A549 (cell line): ENCODE data around the gene EML1. TPM values are rescaled to one million over a fixed set of nuclear protein-coding genes. Genes with fewer than 3 reads are reported as not detected.

Source experiments
- ATAC-seq, 2 experiments: fragments of 200-7000 bp in 1 of 2; fragments of >200 bp in 1 of 2; cut with Nextera tagmentation in 1 of 2; cut with Tn5 transposase in 1 of 2; 3 replicates each; pipeline versions ENCODE4 v1.8.0 to v1.9.1; 2018 to 2020; ENCODE audit warnings: mild to moderate bottlenecking in 1 of 2, moderate library complexity in 1 of 2
- CTCF ChIA-PET: fragments of 300-600 bp; sonication (Branson Sonifier 250); formaldehyde crosslinking; extraction: SDS; loops from one replicate; lab custom pipeline; 2021; ENCODE audit warnings: antibody characterized with exemption, inconsistent platforms; lab: Yijun Ruan, JAX
- POLR2A ChIA-PET: fragments of 350-600 bp; formaldehyde crosslinking; extraction: SDS; loops from one replicate; lab custom pipeline; 2021; ENCODE audit warnings: antibody characterized with exemption, inconsistent platforms; lab: Yijun Ruan, JAX
- DNase-seq, 2 experiments: peaks; one replicate each; pipeline versions ENCODE4 v3.0.0 to v3.0.0-alpha.2; 2011 to 2016; ENCODE audit warnings: low read depth in 1 of 2, low spot score in 1 of 2
- FAIRE-seq: peaks from 2 replicates; lab custom pipeline; 2011; peaks lifted over from hg19 to GRCh38; lab: Jason Lieb, UNC
- H3K27ac ChIP-seq, 2 experiments: fragments of >200 bp; sonication (Bioruptor Twin); formaldehyde crosslinking; 3 replicates each; pipeline ENCODE4 v1.5.1; 2016 to 2017
- H3K4me1 ChIP-seq: fragments of >200 bp; sonication (Bioruptor Twin); formaldehyde crosslinking; 3 replicates; pipeline ENCODE4 v1.6.1; 2016
- H3K4me2 ChIP-seq: fragments of >200 bp; sonication (Bioruptor Twin); formaldehyde crosslinking; 3 replicates; pipeline ENCODE4 v1.6.1; 2016
- H3K4me3 ChIP-seq: fragments of >200 bp; sonication (Bioruptor Twin); formaldehyde crosslinking; 3 replicates; pipeline ENCODE4 v1.5.1; 2016
- H3K9me3 ChIP-seq: fragments of >200 bp; sonication (Bioruptor Twin); formaldehyde crosslinking; 3 replicates; pipeline ENCODE4 v1.6.1; 2016
- BCL3 ChIP-seq: fragments of >200 bp; sonication (Bioruptor Twin); formaldehyde crosslinking; IDR thresholded peaks from 3 replicates; pipeline ENCODE4 v1.6.1; 2016
- CBX2 ChIP-seq: fragments of 200-600 bp; sonication (generic); IDR thresholded peaks from 2 replicates; pipeline ENCODE4 v1.6.1; 2016; ENCODE audit warnings: low read depth, mild to moderate bottlenecking, borderline replicate concordance
- CBX8 ChIP-seq: fragments of 200-600 bp; sonication (generic); IDR thresholded peaks from 2 replicates; pipeline ENCODE4 v1.6.1; 2016
- CEBPB ChIP-seq, 2 experiments: fragments of >200 bp in 1 of 2; sonication (Bioruptor Twin) in 1 of 2; formaldehyde crosslinking in 1 of 2; IDR thresholded peaks; 2 replicates each; pipeline ENCODE4 v1.6.1; 2012 to 2016
- CHD2 ChIP-seq: fragments of 150-350 bp; IDR thresholded peaks from 2 replicates; pipeline ENCODE4 v1.6.1; 2014; ENCODE audit warnings: low read length; ENCODE audit not compliant: partially characterized antibody
- E2F6 ChIP-seq: IDR thresholded peaks from 2 replicates; pipeline ENCODE4 v1.6.1; 2012; ENCODE audit warnings: low read depth, borderline replicate concordance
- EP300 ChIP-seq, 2 experiments: fragments of >200 bp; sonication (Bioruptor Twin); formaldehyde crosslinking; IDR thresholded peaks; 2 replicates in 1 of 2; 3 replicates in 1 of 2; pipeline ENCODE4 v1.6.1; 2016 to 2017
- FOXS1 ChIP-seq: fragments of 250-450 bp; sonication (Bioruptor Pico); IDR thresholded peaks from 2 replicates; pipeline ENCODE4 v1.5.0; 2020; ENCODE audit warnings: mild to moderate bottlenecking, moderate library complexity
- GATA3 ChIP-seq: IDR thresholded peaks from 2 replicates; pipeline ENCODE4 v1.6.1; 2012; ENCODE audit warnings: borderline replicate concordance
- HEYL ChIP-seq: fragments of 250-450 bp; sonication (Bioruptor Pico); IDR thresholded peaks from 2 replicates; pipeline ENCODE4 v1.8.0; 2021; ENCODE audit warnings: mild to moderate bottlenecking, moderate library complexity
- HOXB13 ChIP-seq: fragments of 250-450 bp; sonication (Bioruptor Pico); IDR thresholded peaks from 2 replicates; pipeline ENCODE4 v1.5.0; 2020; ENCODE audit warnings: low read depth, mild to moderate bottlenecking, moderate library complexity
- HOXB5 ChIP-seq: fragments of 250-450 bp; sonication (Bioruptor Pico); IDR thresholded peaks from 2 replicates; pipeline ENCODE4 v1.5.0; 2020; ENCODE audit warnings: mild to moderate bottlenecking, moderate library complexity
- JUN ChIP-seq, 2 experiments: fragments of >200 bp; sonication (Bioruptor Twin); formaldehyde crosslinking; IDR thresholded peaks; 2 replicates in 1 of 2; 3 replicates in 1 of 2; pipeline ENCODE4 v1.6.1; 2016 to 2017
- JUNB ChIP-seq: fragments of >200 bp; sonication (Bioruptor Twin); formaldehyde crosslinking; IDR thresholded peaks from 2 replicates; pipeline ENCODE4 v1.6.1; 2016
- MAZ ChIP-seq: fragments of 150-350 bp; IDR thresholded peaks from 2 replicates; pipeline ENCODE4 v1.6.1; 2014; ENCODE audit warnings: antibody characterized with exemption, low read depth, low read length, borderline replicate concordance
- MYC ChIP-seq: IDR thresholded peaks from 2 replicates; pipeline ENCODE4 v1.6.1; 2012; ENCODE audit warnings: mild to moderate bottlenecking, inconsistent platforms, low read length, improper control_type of control experiment, borderline replicate concordance
- NFE2L2 ChIP-seq: fragments of 150-350 bp; conservative IDR thresholded peaks from 2 replicates; pipeline ENCODE4 v1.6.1; 2014; ENCODE audit warnings: low read length
- RAD21 ChIP-seq, 2 experiments: fragments of >200 bp in 1 of 2; sonication (Bioruptor Twin) in 1 of 2; formaldehyde crosslinking in 1 of 2; IDR thresholded peaks in 1 of 2; conservative IDR thresholded peaks in 1 of 2; 2 replicates in 1 of 2; 3 replicates in 1 of 2; pipeline ENCODE4 v1.6.1; 2012 to 2018; ENCODE audit warnings: inconsistent platforms in 1 of 2
- RFX5 ChIP-seq: fragments of 450-650 bp; IDR thresholded peaks from 2 replicates; pipeline ENCODE4 v1.7.1; 2014; ENCODE audit warnings: antibody characterized with exemption, mild to moderate bottlenecking, moderate library complexity
- SMC3 ChIP-seq: fragments of >200 bp; sonication (Bioruptor Twin); formaldehyde crosslinking; IDR thresholded peaks from 3 replicates; pipeline ENCODE4 v1.6.1; 2018; ENCODE audit warnings: inconsistent platforms
- USF2 ChIP-seq: fragments of 450-650 bp; IDR thresholded peaks from 2 replicates; pipeline ENCODE4 v1.6.1; 2014; ENCODE audit warnings: antibody characterized with exemption
- ZC3H11A ChIP-seq: fragments of 450-650 bp; IDR thresholded peaks from 2 replicates; pipeline ENCODE4 v1.6.1; 2014; ENCODE audit warnings: antibody characterized with exemption, mild to moderate bottlenecking
- WGBS: methylation state at CpG from one replicate; pipeline ENCODE4 v1.1.6; 2017; ENCODE audit errors: missing lambda C conversion rate; 5-methylcytosine and 5-hydroxymethylcytosine counted together
- polyA plus RNA-seq, 4 experiments: library from polyadenylated mRNA; depleted of rRNA in 3 of 4; stranded (reverse); fragments of >200 nt; fragmentation: RNase III in 1 of 4; extraction: RNeasy Plus Mini Kit Qiagen cat#74134 plus additional on column Dnase treatment in 1 of 4; gene quantifications; 2 replicates in 3 of 4; 3 replicates in 1 of 4; pipeline ENCODE4 v1.2.3, GENCODE V29; 2011 to 2017
- TF ChIP-seq, protein P1 (sequence below): fragments of 200-600 bp; sonication (generic); IDR thresholded peaks from 2 replicates; pipeline ENCODE4 v1.6.1; 2016; ENCODE audit warnings: antibody characterized with exemption, mild to moderate bottlenecking, moderate library complexity

EML1 gene
- polyA plus RNA-seq, 2 of the 4 experiments (the other 2 are of a cell fraction), result 29.7 to 30.8 TPM

GRCh38 chr14:99810559-99810874 lies 17.3 kb downstream of the EML1 start:
- DNase-seq (no peak), FAIRE-seq (no peak), ATAC-seq (no peak)
- POLR2A ChIA-PET, result no interaction called here
- Histone ChIP-seq H3K4me3 (no peak overlapping the region), H3K4me2 (no peak overlapping the region), H3K9me3 (no peaks in the 10 kb centered on the region), H3K4me1 (no peaks in the 10 kb centered on the region), H3K27ac (no peak overlapping the region)
- CTCF ChIA-PET, result interaction anchor here (0.9 to 1.5 kb wide), 2 partner anchors 25 to 81 kb away, joined by 3 to 10 read pairs; no protein-coding TSS in a partner anchor
- WGBS, result 94% methylated on average over 2 of the region's 2 CpGs
- TF ChIP-seq ZC3H11A (no peak), CHD2 (no peak), CEBPB (IDR thresholded peaks at IDR 0.05) (no peak), CBX2 (no peak), JUN (IDR thresholded peaks at IDR 0.05) (no peak), E2F6 (no peak), BCL3 (no peak), MYC (no peak)

GRCh38 chr14:99812096-99812750 lies 19.0 kb downstream of the EML1 start:
- ATAC-seq (no peak), FAIRE-seq (no peak), DNase-seq (no peak)
- H3K4me2 ChIP-seq, result no peak overlapping the region
- no peaks in the 10 kb centered on the region for H3K4me1 ChIP-seq
- ChIA-PET POLR2A (no interaction called here), CTCF (interaction anchor here (0.9 to 2.3 kb wide), 4 partner anchors 10 to 82 kb away, joined by 3 to 11 read pairs (median 6); no protein-coding TSS in a partner anchor)
- no peak for TF ChIP-seq CBX8
- no peaks in the 10 kb centered on the region for H3K9me3 ChIP-seq
- WGBS, result 91% methylated on average over 9 of the region's 9 CpGs
- no peak overlapping the region for H3K4me3 ChIP-seq
- no peak overlapping the region for H3K27ac ChIP-seq

DNA sequence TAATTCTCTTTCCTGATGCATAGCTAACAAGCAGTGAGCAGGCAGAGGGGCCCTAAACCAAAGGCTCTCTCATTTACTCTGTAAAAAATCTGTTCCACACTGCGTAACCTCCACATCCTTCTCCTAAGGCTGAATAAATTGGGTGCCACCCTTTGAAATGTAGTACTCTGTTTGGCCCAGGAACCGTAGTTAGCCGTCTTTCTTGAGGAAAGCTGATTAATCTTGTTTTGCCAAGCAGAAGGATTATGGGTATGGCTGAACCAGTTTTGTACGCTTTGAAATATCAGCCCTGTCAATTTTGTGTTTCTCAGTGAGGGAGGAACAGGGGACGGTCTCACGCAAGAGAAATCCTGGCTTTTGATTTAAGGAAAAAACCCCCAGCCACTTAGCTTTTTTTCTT lies 19.7 kb downstream of the EML1 start:
- CTCF ChIA-PET, result interaction anchor here (0.9 to 2.3 kb wide), 5 partner anchors 9 to 83 kb away, joined by 3 to 11 read pairs (median 6); no protein-coding TSS in a partner anchor
- Histone ChIP-seq H3K4me2 (no peak overlapping the region), H3K4me3 (no peak overlapping the region), H3K9me3 (no peaks in the 10 kb centered on the region)
- DNase-seq (no peak), FAIRE-seq (no peak), ATAC-seq (no peak)
- no peak for TF ChIP-seq FOXS1 (CRISPR knock-in tag)
- TF ChIP-seq JUNB, result no peak
- no peak for TF ChIP-seq RFX5
- TF ChIP-seq NFE2L2, result no peak
- no peak for TF ChIP-seq ZC3H11A
- TF ChIP-seq USF2, result no peak
- TF ChIP-seq HEYL (CRISPR knock-in tag), result no peak
- TF ChIP-seq GATA3, result no peak
- no peak for TF ChIP-seq EP300 (IDR thresholded peaks at IDR 0.05)
- TF ChIP-seq RAD21 (conservative IDR thresholded peaks at IDR 0.05 in 1 of 2, IDR thresholded peaks at IDR 0.05 in 1 of 2), result no peak
- TF ChIP-seq HOXB5 (CRISPR knock-in tag), result no peak
- TF ChIP-seq SMC3, result no peak
- no peak for TF ChIP-seq HOXB13 (CRISPR knock-in tag)
- no peak for TF ChIP-seq MAZ
- TF ChIP-seq, protein P1, sequence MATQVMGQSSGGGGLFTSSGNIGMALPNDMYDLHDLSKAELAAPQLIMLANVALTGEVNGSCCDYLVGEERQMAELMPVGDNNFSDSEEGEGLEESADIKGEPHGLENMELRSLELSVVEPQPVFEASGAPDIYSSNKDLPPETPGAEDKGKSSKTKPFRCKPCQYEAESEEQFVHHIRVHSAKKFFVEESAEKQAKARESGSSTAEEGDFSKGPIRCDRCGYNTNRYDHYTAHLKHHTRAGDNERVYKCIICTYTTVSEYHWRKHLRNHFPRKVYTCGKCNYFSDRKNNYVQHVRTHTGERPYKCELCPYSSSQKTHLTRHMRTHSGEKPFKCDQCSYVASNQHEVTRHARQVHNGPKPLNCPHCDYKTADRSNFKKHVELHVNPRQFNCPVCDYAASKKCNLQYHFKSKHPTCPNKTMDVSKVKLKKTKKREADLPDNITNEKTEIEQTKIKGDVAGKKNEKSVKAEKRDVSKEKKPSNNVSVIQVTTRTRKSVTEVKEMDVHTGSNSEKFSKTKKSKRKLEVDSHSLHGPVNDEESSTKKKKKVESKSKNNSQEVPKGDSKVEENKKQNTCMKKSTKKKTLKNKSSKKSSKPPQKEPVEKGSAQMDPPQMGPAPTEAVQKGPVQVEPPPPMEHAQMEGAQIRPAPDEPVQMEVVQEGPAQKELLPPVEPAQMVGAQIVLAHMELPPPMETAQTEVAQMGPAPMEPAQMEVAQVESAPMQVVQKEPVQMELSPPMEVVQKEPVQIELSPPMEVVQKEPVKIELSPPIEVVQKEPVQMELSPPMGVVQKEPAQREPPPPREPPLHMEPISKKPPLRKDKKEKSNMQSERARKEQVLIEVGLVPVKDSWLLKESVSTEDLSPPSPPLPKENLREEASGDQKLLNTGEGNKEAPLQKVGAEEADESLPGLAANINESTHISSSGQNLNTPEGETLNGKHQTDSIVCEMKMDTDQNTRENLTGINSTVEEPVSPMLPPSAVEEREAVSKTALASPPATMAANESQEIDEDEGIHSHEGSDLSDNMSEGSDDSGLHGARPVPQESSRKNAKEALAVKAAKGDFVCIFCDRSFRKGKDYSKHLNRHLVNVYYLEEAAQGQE, result no peak
- TF ChIP-seq, all 56 proteins: peak for 0
- POLR2A ChIA-PET, result no interaction called here
- H3K4me1 ChIP-seq, result no peaks in the 10 kb centered on the region
- 98% methylated on average over 6 of the region's 6 CpGs for whole genome bisulfite sequencing
- H3K27ac ChIP-seq, result no peak overlapping the region
